ENCODE measurements around the gene PLXNA2. TPM values are rescaled to one million over a fixed set of nuclear protein-coding genes. Genes with fewer than 3 reads are reported as not detected.

PLXNA2 gene
- total and polyA plus RNA-seq, 2 of the 8 experiments (the other 6 are each of a cell fraction or from before 2014, with no cell fraction given): 0.33 to 1.5 TPM

- H3K56ac ChIP-seq (replicated peaks; ENCODE audit: insufficient read length, low read depth, low read length): no peak overlapping the region
Observed at GRCh38 chr1:208068908-208069307, 175.3 kb downstream of the PLXNA2 start.

More at GRCh38 chr1:208068908-208069307, 175.3 kb downstream of the PLXNA2 start:
- ChIA-PET CTCF (ENCODE audit: partially characterized antibody) (interaction anchor here (0.7 to 10.3 kb wide), 7 partner anchors 11 to 176 kb away, joined by 3 to 63 read pairs (median 6); partner anchors contain the start of gene PLXNA2), POLR2A (ENCODE audit: partially characterized antibody) (interaction anchor here (0.7 kb wide), 2 partner anchors 9 to 12 kb away, joined by 3 read pairs; no protein-coding TSS in a partner anchor)
- Histone ChIP-seq H3K27ac (ENCODE audit: low read depth, low read length) (no peak overlapping the region), H3K14ac (ENCODE audit: insufficient read length) (no peak overlapping the region), H2BK5ac (ENCODE audit: low read depth, low read length) (no peak overlapping the region), H3K4me2 (ENCODE audit: insufficient read depth in 1 of 2, low read depth in 2 of 2, low read length in 2 of 2) (no peak overlapping the region), H2BK20ac (ENCODE audit: low read length) (no peak overlapping the region), H4K91ac (replicated peaks; ENCODE audit: insufficient read length, low read length) (no peak overlapping the region), H3K9me3 (ENCODE audit: insufficient read depth in 2 of 2, low read depth in 1 of 2, low read length in 1 of 2) (no peaks in the 10 kb centered on the region), H3K9ac (replicated peaks in 1 of 4; ENCODE audit: extremely low read depth in 1 of 4, low read depth in 3 of 4, low read length in 3 of 4) (no peak overlapping the region), H2AK5ac (ENCODE audit: low read depth, low read length) (no peak overlapping the region), H3K36me3 (ENCODE audit: control insufficient read depth in 2 of 4, insufficient read depth in 4 of 4, low read length in 3 of 4) (no peaks in the 10 kb centered on the region), H3K4me1 (replicated peaks in 1 of 4; ENCODE audit: control insufficient read depth in 3 of 4, insufficient read depth in 4 of 4, low read length in 3 of 4) (no peaks in the 10 kb centered on the region; a peak in 1 of 7 replicates), H2BK12ac (ENCODE audit: low read depth, low read length) (no peak overlapping the region), H3K4me3 (ENCODE audit: extremely low read depth in 1 of 4, insufficient read depth in 2 of 4, low read depth in 3 of 4, low read length in 4 of 4) (no peak overlapping the region), H3K23me2 (ENCODE audit: low read depth, low read length) (no peaks in the 10 kb centered on the region), H4K8ac (ENCODE audit: extremely low read depth, insufficient read depth, low read length) (0 out of 2 replicates have a peak overlapping the region, but pooled peaks have one; percentile 32), H3K27me3 (replicated peaks in 1 of 4; ENCODE audit: control insufficient read depth in 3 of 4, extremely low read depth in 1 of 4, insufficient read depth in 3 of 4, low read length in 3 of 4) (no peaks in the 10 kb centered on the region), H3K79me1 (ENCODE audit: low read depth, low read length) (no peaks in the 10 kb centered on the region), H2AFZ (ENCODE audit: low read length) (no peak overlapping the region), H4K5ac (ENCODE audit: insufficient read length, low read depth, low read length) (no peak overlapping the region), H3K18ac (ENCODE audit: extremely low read depth, low read length) (no peak overlapping the region), H3K4ac (replicated peaks; ENCODE audit: insufficient read length, low read depth, low read length) (no peak overlapping the region), H4K20me1 (replicated peaks in 1 of 2; ENCODE audit: control insufficient read depth in 1 of 2, insufficient read depth in 2 of 2, low read length in 2 of 2) (no peaks in the 10 kb centered on the region), H3K79me2 (ENCODE audit: control insufficient read depth in 1 of 2, insufficient read depth in 2 of 2, low read length in 2 of 2) (no peaks in the 10 kb centered on the region), H2BK120ac (replicated peaks; ENCODE audit: low read depth, low read length) (no peak overlapping the region), H3K23ac (ENCODE audit: insufficient read length) (no peak overlapping the region), H2BK15ac (ENCODE audit: low read length) (no peak overlapping the region)
- DNase-seq (ENCODE audit: low read depth in 1 of 2, low spot score in 2 of 2) (no peak), FAIRE-seq (no peak)
- TF ChIP-seq BACH1 (IDR thresholded peaks at IDR 0.05; ENCODE audit: low read length): no peak
- no peak for TF ChIP-seq ATF2 (IDR thresholded peaks at IDR 0.05; ENCODE audit: low read length)
- no peak for TF ChIP-seq ASH2L (IDR thresholded peaks at IDR 0.05; ENCODE audit: low read length)
- TF ChIP-seq MAX (IDR thresholded peaks at IDR 0.05): no peak
- TF ChIP-seq CBX5 (IDR thresholded peaks at IDR 0.05; ENCODE audit: low read depth, low read length): no peak
- no peak for TF ChIP-seq EGR1 (IDR thresholded peaks at IDR 0.05; ENCODE audit: borderline replicate concordance, low read depth, low read length)
- no peak for TF ChIP-seq FOSL1 (IDR thresholded peaks at IDR 0.05; ENCODE audit: insufficient read depth, low read depth, low read length)
- TF ChIP-seq ATF3 (IDR thresholded peaks at IDR 0.05; ENCODE audit: insufficient read depth, low read depth, low read length): no peak
- no peak for TF ChIP-seq RNF2 (IDR thresholded peaks at IDR 0.05; ENCODE audit: borderline replicate concordance, low read depth, low read length, missing control alignments, poor library complexity, severe bottlenecking)
- no peak for TF ChIP-seq ZNF274 (IDR thresholded peaks at IDR 0.05; ENCODE audit: borderline replicate concordance, extremely low read depth, low read length)
- 92% methylated on average over 3 of the region's 3 CpGs; no CpG with 5 or more reads in 1 of the 2 experiments for WGBS, 2 experiments (ENCODE audit: extremely low coverage in 1 of 2, insufficient coverage in 1 of 2, insufficient read length in 1 of 2, insufficient replicate concordance in 2 of 2, low coverage in 1 of 2, low lambda C conversion rate in 2 of 2, missing lambda C conversion rate in 1 of 2)
